ENCODE measurements around the gene COL23A1. TPM values are rescaled to one million over a fixed set of nuclear protein-coding genes. Genes with fewer than 3 reads are reported as not detected.
A peak's percentile ranks its signal among the peaks of the same experiment; 100 is the strongest.
"Not testable (repeated sequence)": the region's sequence is repeated elsewhere in the genome, so short reads cannot be mapped to it uniquely, and the experiment has no call there.

Gene COL23A1
- total RNA-seq, 1 donor from 2014 or later, result 0.12 TPM

DNA sequence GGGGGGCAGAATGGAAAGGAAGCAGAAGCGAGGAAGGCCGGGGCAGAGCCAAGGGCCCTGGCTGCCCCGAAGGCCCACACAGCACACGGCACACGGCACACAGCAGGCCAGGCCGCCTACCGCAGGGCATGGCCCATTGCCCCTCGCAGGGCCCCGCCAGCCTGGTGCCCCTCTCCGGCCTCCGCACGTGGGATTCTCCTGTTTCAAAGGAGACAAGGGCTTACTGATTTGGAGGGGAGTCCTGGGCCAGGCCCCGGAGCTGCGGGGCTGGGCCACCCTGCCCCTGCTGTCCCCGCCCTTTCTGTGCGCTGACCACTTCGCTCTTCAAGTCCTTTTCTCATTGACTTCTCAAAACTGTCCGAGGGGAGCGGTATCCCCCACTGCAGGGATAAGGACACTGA, 349.9 kb downstream of the COL23A1 start:
- H3K4me3 Mint-ChIP-seq (ENCODE audit: unreplicated experiment), result no peak overlapping the region
- H3K36me3 Mint-ChIP-seq (ENCODE audit: low read depth), result no peaks in the 10 kb centered on the region
- no peak overlapping the region for H3K27ac Mint-ChIP-seq (ENCODE audit: unreplicated experiment)
- no peaks in the 10 kb centered on the region for H3K27me3 Mint-ChIP-seq (ENCODE audit: low read depth)
- no peaks in the 10 kb centered on the region for H3K9me3 Mint-ChIP-seq (ENCODE audit: low read depth)
- peak; percentile 74 for DNase-seq (ENCODE audit: low spot score)
- H3K4me1 Mint-ChIP-seq (ENCODE audit: low read depth), result peaks cover 4% of the 10 kb centered on the region
- TF ChIP-seq, protein P1, sequence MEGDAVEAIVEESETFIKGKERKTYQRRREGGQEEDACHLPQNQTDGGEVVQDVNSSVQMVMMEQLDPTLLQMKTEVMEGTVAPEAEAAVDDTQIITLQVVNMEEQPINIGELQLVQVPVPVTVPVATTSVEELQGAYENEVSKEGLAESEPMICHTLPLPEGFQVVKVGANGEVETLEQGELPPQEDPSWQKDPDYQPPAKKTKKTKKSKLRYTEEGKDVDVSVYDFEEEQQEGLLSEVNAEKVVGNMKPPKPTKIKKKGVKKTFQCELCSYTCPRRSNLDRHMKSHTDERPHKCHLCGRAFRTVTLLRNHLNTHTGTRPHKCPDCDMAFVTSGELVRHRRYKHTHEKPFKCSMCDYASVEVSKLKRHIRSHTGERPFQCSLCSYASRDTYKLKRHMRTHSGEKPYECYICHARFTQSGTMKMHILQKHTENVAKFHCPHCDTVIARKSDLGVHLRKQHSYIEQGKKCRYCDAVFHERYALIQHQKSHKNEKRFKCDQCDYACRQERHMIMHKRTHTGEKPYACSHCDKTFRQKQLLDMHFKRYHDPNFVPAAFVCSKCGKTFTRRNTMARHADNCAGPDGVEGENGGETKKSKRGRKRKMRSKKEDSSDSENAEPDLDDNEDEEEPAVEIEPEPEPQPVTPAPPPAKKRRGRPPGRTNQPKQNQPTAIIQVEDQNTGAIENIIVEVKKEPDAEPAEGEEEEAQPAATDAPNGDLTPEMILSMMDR (IDR thresholded peaks at IDR 0.05), result no peak

DNA sequence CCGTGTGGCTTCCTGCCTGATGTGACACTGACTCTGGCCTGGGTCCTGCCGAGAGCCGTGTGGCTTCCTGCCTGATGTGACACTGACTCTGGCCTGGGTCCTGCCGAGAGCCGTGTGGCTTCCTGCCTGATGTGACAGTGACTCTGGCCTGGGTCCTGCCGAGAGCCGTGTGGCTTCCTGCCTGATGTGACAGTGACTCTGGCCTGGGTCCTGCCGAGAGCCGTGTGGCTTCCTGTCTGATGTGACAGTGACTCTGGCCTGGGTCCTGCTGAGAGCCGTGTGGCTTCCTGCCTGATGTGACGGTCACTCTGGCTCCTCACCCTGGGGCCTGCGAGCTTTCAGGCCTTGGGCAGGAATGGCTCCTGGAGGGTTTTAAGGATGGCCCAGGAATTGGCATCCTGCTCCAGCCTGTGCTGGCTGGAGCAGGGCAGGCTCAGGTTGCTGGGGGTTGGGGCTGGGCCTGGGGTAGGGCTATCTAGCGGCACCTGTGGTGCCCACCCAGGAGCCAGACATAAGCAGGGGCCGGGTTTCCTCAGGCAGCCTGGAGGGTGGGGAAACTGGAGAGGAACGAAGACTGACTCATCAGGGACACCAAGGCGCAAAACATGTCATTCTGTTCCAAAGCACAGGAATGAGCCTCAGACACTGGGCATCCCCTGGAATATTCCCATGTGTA, 350.4 kb downstream of the COL23A1 start:
- H3K27me3 Mint-ChIP-seq (ENCODE audit: low read depth); H3K9me3 Mint-ChIP-seq (ENCODE audit: low read depth); H3K4me3 Mint-ChIP-seq (ENCODE audit: unreplicated experiment); H3K27ac Mint-ChIP-seq (ENCODE audit: unreplicated experiment); H3K4me1 Mint-ChIP-seq (ENCODE audit: low read depth); H3K36me3 Mint-ChIP-seq (ENCODE audit: low read depth): not testable (repeated sequence)
- peak; percentile 76 for DNase-seq (ENCODE audit: low spot score)

- Mint-ChIP-seq H3K36me3 (ENCODE audit: low read depth) (no peaks in the 10 kb centered on the region), H3K9me3 (ENCODE audit: low read depth) (no peaks in the 10 kb centered on the region), H3K4me3 (ENCODE audit: unreplicated experiment) (no peak overlapping the region), H3K27ac (ENCODE audit: unreplicated experiment) (no peak overlapping the region), H3K27me3 (ENCODE audit: low read depth) (no peaks in the 10 kb centered on the region), H3K4me1 (ENCODE audit: low read depth) (no peaks in the 10 kb centered on the region)
- TF ChIP-seq, protein P1 (IDR thresholded peaks at IDR 0.05), result no peak
- DNase-seq (ENCODE audit: low spot score), result peak; percentile 62
These were observed 351.2 kb downstream of the COL23A1 start for GRCh38 chr5:178238711-178239592.

GRCh38 chr5:178238313-178238635, 351.9 kb downstream of the COL23A1 start:
- no peak overlapping the region for H3K27ac Mint-ChIP-seq (ENCODE audit: unreplicated experiment)
- H3K9me3 Mint-ChIP-seq (ENCODE audit: low read depth), result no peaks in the 10 kb centered on the region
- H3K27me3 Mint-ChIP-seq (ENCODE audit: low read depth), result no peaks in the 10 kb centered on the region
- H3K4me1 Mint-ChIP-seq (ENCODE audit: low read depth), result no peaks in the 10 kb centered on the region
- DNase-seq (ENCODE audit: low spot score), result no peak
- H3K4me3 Mint-ChIP-seq (ENCODE audit: unreplicated experiment), result no peak overlapping the region
- TF ChIP-seq, protein P1 (IDR thresholded peaks at IDR 0.05), result no peak
- no peaks in the 10 kb centered on the region for H3K36me3 Mint-ChIP-seq (ENCODE audit: low read depth)

GRCh38 chr5:178237431-178238312, 352.5 kb downstream of the COL23A1 start:
- Mint-ChIP-seq H3K36me3 (ENCODE audit: low read depth) (no peaks in the 10 kb centered on the region), H3K4me1 (ENCODE audit: low read depth) (peaks cover 4% of the 10 kb centered on the region), H3K4me3 (ENCODE audit: unreplicated experiment) (no peak overlapping the region), H3K9me3 (ENCODE audit: low read depth) (no peaks in the 10 kb centered on the region), H3K27me3 (ENCODE audit: low read depth) (no peaks in the 10 kb centered on the region), H3K27ac (ENCODE audit: unreplicated experiment) (no peak overlapping the region)
- TF ChIP-seq, protein P1 (IDR thresholded peaks at IDR 0.05), result no peak
- DNase-seq (ENCODE audit: low spot score), result peak; percentile 72

Measured in chondrocyte (in vitro differentiated cells).